Keratinocyte (primary cell): Measurements from ENCODE around the gene SLCO3A1. TPM values are rescaled to one million over a fixed set of nuclear protein-coding genes. Genes with fewer than 3 reads are reported as not detected.

Source experiments
- DNase-seq: peaks from one replicate; pipeline ENCODE4 v3.0.0-alpha.2; 2011; ENCODE audit warnings: low read depth, missing footprints, low spot score
- FAIRE-seq: peaks from 2 replicates; lab custom pipeline; 2011; peaks lifted over from hg19 to GRCh38; lab: Jason Lieb, UNC
- H2AFZ ChIP-seq: 2 replicates; pipeline ENCODE4 v1.6.0; 2012; ENCODE audit warnings: low read length, control low read depth, inconsistent platforms; ENCODE audit not compliant: control insufficient read depth
- H3K27ac ChIP-seq: 2 replicates; pipeline ENCODE4 v1.5.1; 2011; ENCODE audit warnings: low read length; ENCODE audit not compliant: control insufficient read depth, insufficient read depth
- H3K27me3 ChIP-seq: 3 replicates; pipeline ENCODE4 v1.6.0; 2011; ENCODE audit warnings: low read length; ENCODE audit not compliant: control insufficient read depth, insufficient read depth; ENCODE audit errors: extremely low read depth
- H3K36me3 ChIP-seq, 2 experiments: 2 replicates in 1 of 2; 3 replicates in 1 of 2; pipeline ENCODE4 v1.5.1; 2011; ENCODE audit warnings: low read length in 2 of 2, mild to moderate bottlenecking in 1 of 2; ENCODE audit not compliant: control insufficient read depth in 2 of 2, insufficient read depth in 2 of 2; ENCODE audit errors: extremely low read depth in 1 of 2
- H3K4me1 ChIP-seq: 3 replicates; pipeline ENCODE4 v1.5.1; 2011; ENCODE audit warnings: low read length; ENCODE audit not compliant: control insufficient read depth, insufficient read depth; ENCODE audit errors: extremely low read depth
- H3K4me2 ChIP-seq: 3 replicates; pipeline ENCODE4 v1.6.0; 2011; ENCODE audit warnings: low read depth, low read length; ENCODE audit not compliant: control insufficient read depth, insufficient read depth; ENCODE audit errors: extremely low read depth
- H3K4me3 ChIP-seq, 3 experiments: fragments of 200-600 bp in 1 of 3; sonication (generic) in 1 of 3; 2 replicates in 2 of 3; 3 replicates in 1 of 3; pipeline ENCODE4 v1.5.1; 2011 to 2016; ENCODE audit warnings: low read length in 3 of 3, mild to moderate bottlenecking in 3 of 3, control low read depth in 2 of 3, inconsistent platforms in 1 of 3, low read depth in 1 of 3, mixed read lengths in 1 of 3, mixed run types in 1 of 3, moderate library complexity in 1 of 3; ENCODE audit not compliant: control insufficient read depth in 2 of 3, insufficient read depth in 2 of 3; ENCODE audit errors: extremely low read depth in 1 of 3
- H3K79me2 ChIP-seq: 2 replicates; pipeline ENCODE4 v1.6.0; 2012; ENCODE audit warnings: low read length; ENCODE audit not compliant: control insufficient read depth, insufficient read depth
- H3K9ac ChIP-seq: 3 replicates; pipeline ENCODE4 v1.6.0; 2011; ENCODE audit warnings: low read length; ENCODE audit not compliant: control insufficient read depth, insufficient read depth; ENCODE audit errors: extremely low read depth
- H3K9me1 ChIP-seq: 3 replicates; pipeline ENCODE4 v1.6.0; 2011; ENCODE audit warnings: low read length; ENCODE audit not compliant: control insufficient read depth, insufficient read depth; ENCODE audit errors: extremely low read depth
- H3K9me3 ChIP-seq: 2 replicates; pipeline ENCODE4 v1.5.1; 2012; ENCODE audit warnings: low read depth, low read length; ENCODE audit not compliant: control insufficient read depth
- H4K20me1 ChIP-seq: 3 replicates; pipeline ENCODE4 v1.6.0; 2011; ENCODE audit warnings: low read length; ENCODE audit not compliant: control insufficient read depth, insufficient read depth; ENCODE audit errors: extremely low read depth
- EZH2 ChIP-seq: IDR thresholded peaks from one replicate; pipeline ENCODE4 v1.6.1; 2012; ENCODE audit warnings: inconsistent platforms, mild to moderate bottlenecking, low read length, moderate library complexity
- dilution Hi-C: fragments of 300-500 bp; cut with MboI; formaldehyde crosslinking; loops from one replicate; pipeline ENCODE4 v1.7.0; 2020; ENCODE audit warnings: low sequenced_read_pairs; ENCODE audit not compliant: extremely low pct_ligation_motif_present
- polyA plus RNA-seq, 5 experiments: library from polyadenylated mRNA; depleted of rRNA in 3 of 5; stranded (reverse) in 3 of 5; stranded (forward) in 1 of 5; unstranded in 1 of 5; fragments of >200 nt; gene quantifications; 1 replicate in 1 of 5; 2 replicates in 3 of 5; 3 replicates in 1 of 5; pipeline versions ENCODE4 v1.2.1 to v1.2.3, GENCODE V29; 2011 to 2012; ENCODE audit warnings: missing spikeins in 2 of 5, low read depth in 1 of 5, low replicate concordance in 1 of 5
- TF ChIP-seq, protein P1 (sequence below), 3 experiments: IDR thresholded peaks in 1 of 3; conservative IDR thresholded peaks in 1 of 3; optimal IDR thresholded peaks in 1 of 3; 2 replicates in 2 of 3; 3 replicates in 1 of 3; pipeline versions ENCODE3 to v1.5.1; 2011; ENCODE audit warnings: low read length in 3 of 3, mild to moderate bottlenecking in 3 of 3, moderate library complexity in 2 of 3, control low read depth in 1 of 3, inconsistent platforms in 1 of 3; ENCODE audit not compliant: insufficient read depth in 2 of 3; ENCODE audit errors: extremely low read depth in 1 of 3

The SLCO3A1 gene
- polyA plus RNA-seq, 1 donor (not counting 4 experiments of a cell fraction or from before 2014, with no cell fraction given), result 21.3 TPM

DNA sequence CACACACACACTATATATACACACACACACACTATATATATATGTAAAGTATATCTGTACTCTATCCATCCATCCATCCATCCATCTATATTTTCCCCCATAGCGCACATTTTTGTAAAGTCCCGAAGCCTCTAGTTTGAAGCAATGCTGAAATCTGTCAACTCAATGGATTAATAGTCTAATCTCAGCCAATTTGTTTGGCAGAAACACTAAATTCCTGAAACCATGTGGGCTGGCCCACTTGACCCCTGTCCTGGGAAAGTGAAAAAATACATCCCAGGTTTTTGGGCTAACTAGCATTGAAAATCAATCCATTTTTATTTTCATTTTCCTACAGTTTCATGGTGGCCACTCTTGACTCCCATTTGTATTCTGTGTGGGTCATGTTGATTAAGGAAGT lies 166.7 kb downstream of the SLCO3A1 start:
- Histone ChIP-seq H3K27me3 (no peaks in the 10 kb centered on the region), H3K79me2 (peaks cover 22% of the 10 kb centered on the region), H4K20me1 (no peaks in the 10 kb centered on the region), H3K4me3 (no peak overlapping the region), H3K36me3 (no peaks in the 10 kb centered on the region), H3K9me3 (no peaks in the 10 kb centered on the region), H3K9ac (no peak overlapping the region), H3K27ac (no peak overlapping the region), H3K4me1 (peaks cover 12% of the 10 kb centered on the region), H3K9me1 (no peaks in the 10 kb centered on the region), H2AFZ (no peak overlapping the region), H3K4me2 (no peak overlapping the region)
- dilution Hi-C loops, result no loop called here
- DNase-seq (no peak), FAIRE-seq (no peak)
- no peak for TF ChIP-seq EZH2
- TF ChIP-seq, protein P1, sequence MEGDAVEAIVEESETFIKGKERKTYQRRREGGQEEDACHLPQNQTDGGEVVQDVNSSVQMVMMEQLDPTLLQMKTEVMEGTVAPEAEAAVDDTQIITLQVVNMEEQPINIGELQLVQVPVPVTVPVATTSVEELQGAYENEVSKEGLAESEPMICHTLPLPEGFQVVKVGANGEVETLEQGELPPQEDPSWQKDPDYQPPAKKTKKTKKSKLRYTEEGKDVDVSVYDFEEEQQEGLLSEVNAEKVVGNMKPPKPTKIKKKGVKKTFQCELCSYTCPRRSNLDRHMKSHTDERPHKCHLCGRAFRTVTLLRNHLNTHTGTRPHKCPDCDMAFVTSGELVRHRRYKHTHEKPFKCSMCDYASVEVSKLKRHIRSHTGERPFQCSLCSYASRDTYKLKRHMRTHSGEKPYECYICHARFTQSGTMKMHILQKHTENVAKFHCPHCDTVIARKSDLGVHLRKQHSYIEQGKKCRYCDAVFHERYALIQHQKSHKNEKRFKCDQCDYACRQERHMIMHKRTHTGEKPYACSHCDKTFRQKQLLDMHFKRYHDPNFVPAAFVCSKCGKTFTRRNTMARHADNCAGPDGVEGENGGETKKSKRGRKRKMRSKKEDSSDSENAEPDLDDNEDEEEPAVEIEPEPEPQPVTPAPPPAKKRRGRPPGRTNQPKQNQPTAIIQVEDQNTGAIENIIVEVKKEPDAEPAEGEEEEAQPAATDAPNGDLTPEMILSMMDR (optimal IDR thresholded peaks at IDR 0.05 in 1 of 3, IDR thresholded peaks at IDR 0.05 in 1 of 3, conservative IDR thresholded peaks at IDR 0.05 in 1 of 3; ENCODE audit: extremely low read depth in 1 of 3, insufficient read depth in 2 of 3, low read length in 3 of 3), result no peak

DNA sequence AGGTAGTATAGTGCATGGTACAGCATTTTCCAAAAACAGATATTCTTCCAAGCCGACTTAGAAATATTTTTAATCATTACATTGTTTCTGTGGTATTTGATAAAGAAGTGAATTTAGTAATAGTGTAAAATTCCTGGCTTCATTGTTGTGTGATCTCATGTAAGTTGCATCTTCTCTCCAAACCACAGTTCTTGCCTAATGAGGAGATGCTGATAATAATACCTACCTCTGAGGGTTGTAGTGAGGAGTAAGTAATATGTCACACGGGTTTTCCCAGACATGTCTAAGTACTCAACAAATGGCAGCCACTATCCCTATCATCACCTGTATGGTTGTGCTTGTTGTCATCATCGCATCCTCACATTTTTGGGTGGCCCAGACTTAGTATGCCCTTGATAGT lies 167.3 kb downstream of the SLCO3A1 start:
- Histone ChIP-seq H3K4me2 (no peak overlapping the region), H3K9ac (no peak overlapping the region), H3K9me3 (no peaks in the 10 kb centered on the region), H3K36me3 (no peaks in the 10 kb centered on the region), H3K9me1 (no peaks in the 10 kb centered on the region), H3K27ac (no peak overlapping the region), H3K27me3 (no peaks in the 10 kb centered on the region), H3K79me2 (peaks cover 22% of the 10 kb centered on the region), H2AFZ (no peak overlapping the region), H3K4me3 (no peak overlapping the region), H3K4me1 (peaks cover 12% of the 10 kb centered on the region), H4K20me1 (no peaks in the 10 kb centered on the region)
- no peak for DNase-seq
- no peak for TF ChIP-seq EZH2
- TF ChIP-seq, protein P1 (optimal IDR thresholded peaks at IDR 0.05 in 1 of 3, IDR thresholded peaks at IDR 0.05 in 1 of 3, conservative IDR thresholded peaks at IDR 0.05 in 1 of 3; ENCODE audit: extremely low read depth in 1 of 3, insufficient read depth in 2 of 3, low read length in 3 of 3), result no peak
- no peak for FAIRE-seq
- dilution Hi-C loops, result no loop called here
